HG03159 (cell line): ENCODE data around the gene PLET1.

Experiments used
- ATAC-seq: cut with Tn5 transposase; IDR thresholded peaks from one replicate; pipeline ENCODE4 v1.9.1; 2021; ENCODE audit warnings: mild to moderate bottlenecking, moderate library complexity; ENCODE audit not compliant: unreplicated experiment

The PLET1 gene, protein sequence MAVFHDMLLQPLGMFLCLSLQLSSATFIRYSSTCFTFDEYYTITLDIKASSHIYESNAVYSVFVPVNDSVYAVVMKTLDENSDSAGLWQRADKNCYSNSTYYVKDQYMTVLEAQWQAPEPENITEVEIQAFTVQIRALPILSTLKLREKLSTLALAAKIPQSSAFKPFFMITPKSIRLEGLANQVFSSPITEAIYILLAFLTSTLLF

DNA sequence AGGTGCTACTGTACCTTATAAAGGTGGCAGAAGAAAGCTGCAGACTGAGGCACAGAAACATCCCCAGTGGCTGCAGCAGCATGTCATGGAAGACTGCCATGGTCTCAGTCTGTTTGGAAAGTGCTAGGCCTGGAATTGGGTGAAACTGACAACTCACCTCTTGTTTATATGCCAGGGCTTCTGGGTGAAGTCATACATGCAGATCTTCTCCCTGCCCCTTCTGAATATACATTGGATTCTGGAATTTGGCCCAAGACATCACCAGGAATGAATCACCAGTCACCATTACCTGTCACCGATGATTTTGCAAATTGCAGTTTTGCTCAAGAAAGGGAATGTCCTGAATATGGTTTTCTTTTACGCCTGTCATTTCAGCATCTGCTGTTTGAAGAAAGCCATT, at the start of gene PLET1:
Gene PLET1, minus strand, starts transcription at position 371 of the 400 bp plus-strand sequence. Its CDS starts 271 bp downstream, at position 100.
- no peak for ATAC-seq

DNA sequence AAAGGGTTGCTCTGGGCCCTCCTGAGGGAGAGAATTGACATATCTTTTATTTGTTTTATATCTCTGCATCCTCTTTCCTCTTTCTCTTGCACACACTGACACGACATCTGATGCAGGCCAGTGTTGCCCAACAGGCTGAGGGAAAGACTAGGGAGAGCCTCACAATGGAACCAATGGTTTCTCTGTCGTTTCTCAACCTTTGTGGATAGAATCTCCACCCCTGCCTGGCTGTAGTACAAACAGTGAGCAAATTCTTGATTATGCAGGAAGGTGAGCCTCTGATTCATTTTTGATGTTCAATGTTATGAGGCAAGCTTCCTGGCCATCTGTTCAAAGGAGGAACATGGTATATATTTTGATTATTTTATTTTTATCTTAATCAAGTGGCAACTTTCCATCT, 49.8 kb upstream of the PLET1 start:
- no peak for ATAC-seq

DNA sequence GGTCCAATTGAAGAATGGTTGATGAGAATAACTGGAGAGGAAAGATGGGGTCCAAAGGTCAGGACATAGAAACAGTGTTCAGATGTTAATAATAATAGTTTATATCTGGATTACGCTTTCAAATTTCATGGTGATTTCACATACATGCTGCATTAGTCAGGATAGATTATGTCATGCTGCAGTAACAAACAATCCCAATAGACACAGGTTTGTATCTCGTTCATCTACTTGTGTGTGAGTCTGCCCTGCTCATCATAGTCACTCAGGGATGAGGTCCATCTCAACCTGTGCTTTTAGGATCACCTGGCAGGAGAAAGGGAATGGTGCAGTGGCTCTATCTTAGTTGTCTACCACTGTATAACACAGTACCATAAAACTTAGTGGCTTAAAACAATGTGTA, 48.0 kb upstream of the PLET1 start:
- ATAC-seq, result no peak

DNA sequence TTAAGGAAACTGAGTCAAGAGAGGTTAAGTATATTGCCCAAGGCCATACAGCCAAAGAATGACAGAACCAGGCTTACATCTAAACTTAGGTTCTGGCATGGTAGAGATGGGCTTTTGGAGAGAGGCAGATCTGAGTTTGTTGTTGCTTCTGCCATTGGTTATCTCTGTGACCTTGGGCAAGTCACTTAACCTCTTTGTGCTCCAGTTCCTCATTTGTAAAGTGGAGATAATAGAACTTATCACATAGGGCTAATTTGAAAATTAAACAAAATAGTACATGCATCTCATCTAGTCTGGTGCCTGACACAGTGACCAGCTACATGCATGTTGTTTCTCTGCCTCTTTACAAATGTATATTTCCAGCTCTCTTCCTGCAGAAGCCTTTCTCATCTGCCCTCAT, 47.0 kb upstream of the PLET1 start:
- ATAC-seq, result no peak

DNA sequence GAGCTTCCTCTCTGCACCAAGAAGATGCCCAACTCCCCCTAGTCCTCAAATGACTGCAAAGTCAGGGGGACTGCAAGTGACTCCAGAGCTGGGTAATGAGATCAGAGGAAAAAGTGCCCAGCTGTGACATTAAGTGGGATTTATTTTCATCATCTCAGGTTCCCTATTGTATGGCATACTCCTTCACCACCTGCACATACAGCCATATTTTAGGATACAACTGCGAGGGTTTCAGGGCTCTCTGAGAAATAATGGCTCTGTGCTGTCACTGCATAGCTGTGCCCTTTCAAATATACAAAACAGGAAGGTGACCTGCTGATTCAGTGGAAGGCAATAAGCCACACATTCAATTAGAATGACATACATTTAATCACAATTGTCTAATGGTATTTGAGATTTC, 45.6 kb upstream of the PLET1 start:
- no peak for ATAC-seq

DNA sequence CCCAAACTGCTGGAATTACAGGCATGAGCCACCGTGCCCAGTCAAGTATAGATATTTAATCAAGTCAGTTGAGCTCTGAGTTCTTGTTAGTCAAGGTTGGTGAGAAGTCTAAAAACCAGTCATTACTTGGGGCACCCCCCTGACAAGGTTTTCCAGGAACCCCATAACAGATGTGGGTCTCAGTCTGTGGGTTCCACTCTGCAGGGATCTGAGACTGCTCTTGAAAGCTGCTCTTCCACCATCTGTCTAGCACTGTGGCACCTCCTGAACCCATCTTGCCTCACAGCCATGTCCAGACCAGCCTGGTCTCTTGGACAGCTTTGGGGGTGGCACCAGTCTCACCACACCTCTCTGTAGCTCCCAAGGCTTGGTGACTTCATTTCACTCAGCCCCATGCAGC, 44.3 kb upstream of the PLET1 start:
- no peak for ATAC-seq

DNA sequence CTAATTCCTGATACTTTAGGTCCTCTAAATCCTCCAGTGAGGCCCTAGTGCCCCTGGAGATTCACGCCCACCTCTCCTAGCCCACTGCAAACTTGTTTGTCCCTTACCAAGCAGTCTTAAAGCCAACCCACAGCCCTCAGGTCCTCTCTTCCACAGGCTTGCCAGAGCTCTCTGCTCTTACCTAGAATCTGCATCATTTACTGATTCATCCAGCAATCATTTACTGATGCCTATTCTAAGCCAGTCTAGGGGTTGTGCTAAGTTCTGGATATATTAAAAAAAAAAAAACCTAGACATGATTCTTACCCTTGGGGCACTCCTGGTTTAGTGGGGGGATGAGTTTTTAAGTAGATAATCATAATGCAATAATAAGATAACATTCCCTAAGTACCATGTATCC, 43.0 kb upstream of the PLET1 start:
- ATAC-seq, result no peak

DNA sequence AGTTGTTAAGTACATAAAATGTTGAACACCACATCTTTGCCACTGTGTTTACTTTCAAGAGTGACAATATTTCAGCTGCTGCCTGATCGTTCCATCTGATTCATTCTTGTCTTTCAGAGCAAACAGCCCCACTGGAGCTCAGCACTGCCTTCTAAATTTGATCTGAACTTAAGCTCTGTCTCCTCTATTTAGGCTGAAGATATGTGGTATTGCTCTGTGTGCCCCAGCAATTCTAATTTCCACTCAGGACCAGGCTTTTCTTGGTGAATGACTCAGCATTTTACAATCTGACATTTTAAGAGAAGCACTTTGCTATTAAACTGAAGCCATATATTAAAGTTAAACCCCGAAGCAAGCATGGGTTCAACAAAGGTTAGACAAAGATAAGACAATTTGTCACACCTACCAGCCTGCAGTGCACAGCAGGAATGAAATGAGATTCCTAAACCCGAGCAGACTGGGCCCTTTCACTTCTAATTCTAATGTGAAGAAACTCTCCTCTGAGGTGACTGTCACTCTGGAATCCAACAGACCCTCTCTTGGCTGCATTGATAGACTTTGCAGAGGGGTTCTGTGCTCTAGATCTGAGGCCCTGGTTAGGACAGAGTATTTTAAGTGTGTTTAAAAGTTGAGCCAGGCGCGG, 41.7 kb upstream of the PLET1 start:
- ATAC-seq, result no peak

DNA sequence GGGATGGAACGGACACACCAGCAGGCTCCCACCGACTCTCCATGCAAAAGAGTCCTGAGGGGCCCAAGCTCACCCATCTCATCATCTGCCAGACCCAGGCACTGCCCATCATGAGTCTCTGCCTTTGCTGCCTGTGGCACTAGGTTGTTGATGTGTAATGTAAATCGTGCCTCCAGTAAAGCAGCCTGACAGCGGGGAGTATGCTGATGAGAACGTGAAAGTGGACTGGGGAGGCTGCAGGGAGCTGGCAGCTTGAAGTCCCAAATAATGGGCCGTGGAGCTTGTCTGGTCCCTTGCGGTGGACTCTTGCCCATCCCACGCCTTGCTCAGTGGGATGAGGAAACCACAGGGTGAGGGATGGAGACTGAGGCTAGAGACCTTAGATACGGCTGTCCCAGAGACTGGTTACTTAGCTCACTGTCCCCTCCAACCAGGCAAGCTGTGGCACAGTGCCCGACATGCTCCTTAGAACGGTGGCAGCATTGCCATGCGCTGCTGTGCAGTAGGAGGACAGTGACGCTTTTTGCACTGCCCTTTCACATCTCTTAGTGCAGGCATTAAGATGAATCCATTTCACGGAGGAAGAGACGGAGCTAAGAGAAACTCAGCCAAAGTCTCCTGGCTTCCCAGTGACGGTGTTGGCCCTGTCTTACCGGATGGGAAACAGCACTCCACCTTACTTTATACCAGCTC, 39.6 kb upstream of the PLET1 start:
- ATAC-seq, result no peak

DNA sequence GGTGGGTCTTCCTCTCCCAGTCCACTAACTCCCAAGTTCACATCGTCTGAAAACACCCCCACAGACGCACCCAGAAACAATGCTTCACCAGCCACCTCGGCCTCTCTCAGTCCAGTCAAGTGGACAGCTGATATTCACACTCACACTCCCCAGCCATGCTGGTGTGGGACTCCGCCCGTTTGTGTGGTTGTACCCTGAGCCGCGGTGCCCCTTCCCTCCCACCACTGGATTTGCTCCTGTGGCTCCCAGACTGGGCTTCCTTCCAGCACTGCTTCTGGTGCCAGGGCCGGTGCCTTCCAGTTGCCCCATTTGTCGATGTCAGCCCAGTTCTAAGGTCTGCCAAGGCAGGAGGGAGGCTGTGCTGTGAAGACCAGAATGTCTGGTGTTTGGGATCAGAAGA, 37.9 kb upstream of the PLET1 start:
- ATAC-seq, result no peak

DNA sequence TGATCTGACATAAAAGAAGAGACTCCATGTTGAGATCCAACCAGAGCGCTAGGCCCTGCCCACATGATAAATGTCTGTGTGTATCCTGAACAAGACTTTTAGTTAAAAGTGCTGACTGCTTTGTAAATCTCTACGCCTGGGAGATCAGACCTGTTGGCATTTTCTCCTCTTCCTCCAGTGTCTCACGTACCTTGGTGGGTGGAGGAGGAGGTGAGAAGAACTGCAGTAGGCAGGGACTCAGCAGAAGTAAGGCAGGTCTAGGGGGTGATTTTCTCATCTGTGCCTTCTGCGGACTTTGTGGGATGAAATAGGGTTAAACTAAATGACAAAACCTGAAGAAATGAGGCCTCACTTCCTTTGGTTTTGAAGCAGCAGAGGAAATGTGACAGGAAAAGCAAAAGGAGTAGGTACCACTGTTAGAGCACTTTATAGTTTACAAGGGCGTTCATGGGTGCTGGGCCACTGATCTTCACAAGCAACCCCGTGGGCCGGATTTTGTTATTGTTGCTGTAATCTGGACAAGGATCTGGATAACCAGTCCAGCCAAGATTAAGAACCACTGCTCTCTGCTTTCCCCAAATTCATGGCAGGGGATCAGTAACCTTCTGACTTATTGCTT, 36.7 kb upstream of the PLET1 start:
- ATAC-seq, result no peak

DNA sequence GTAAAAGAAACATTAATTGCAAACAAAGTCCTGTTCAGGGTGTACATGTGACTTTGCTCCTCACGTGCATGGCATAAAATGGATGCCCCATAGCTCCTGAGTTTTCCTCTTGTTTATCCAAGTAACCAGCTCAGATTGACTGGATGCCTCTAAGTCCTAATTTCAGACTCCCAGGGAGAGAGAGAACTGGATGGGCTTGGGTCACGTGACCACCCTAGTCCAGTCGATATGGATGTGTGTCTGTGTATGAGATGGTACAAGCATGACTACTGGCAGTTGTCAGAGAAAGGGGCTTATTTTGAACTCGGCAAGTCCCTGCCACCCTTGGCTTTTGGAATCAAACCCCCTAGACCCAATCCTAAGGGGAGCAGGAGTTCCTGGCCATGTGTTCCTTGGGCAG, 35.4 kb upstream of the PLET1 start:
- ATAC-seq, result no peak

DNA sequence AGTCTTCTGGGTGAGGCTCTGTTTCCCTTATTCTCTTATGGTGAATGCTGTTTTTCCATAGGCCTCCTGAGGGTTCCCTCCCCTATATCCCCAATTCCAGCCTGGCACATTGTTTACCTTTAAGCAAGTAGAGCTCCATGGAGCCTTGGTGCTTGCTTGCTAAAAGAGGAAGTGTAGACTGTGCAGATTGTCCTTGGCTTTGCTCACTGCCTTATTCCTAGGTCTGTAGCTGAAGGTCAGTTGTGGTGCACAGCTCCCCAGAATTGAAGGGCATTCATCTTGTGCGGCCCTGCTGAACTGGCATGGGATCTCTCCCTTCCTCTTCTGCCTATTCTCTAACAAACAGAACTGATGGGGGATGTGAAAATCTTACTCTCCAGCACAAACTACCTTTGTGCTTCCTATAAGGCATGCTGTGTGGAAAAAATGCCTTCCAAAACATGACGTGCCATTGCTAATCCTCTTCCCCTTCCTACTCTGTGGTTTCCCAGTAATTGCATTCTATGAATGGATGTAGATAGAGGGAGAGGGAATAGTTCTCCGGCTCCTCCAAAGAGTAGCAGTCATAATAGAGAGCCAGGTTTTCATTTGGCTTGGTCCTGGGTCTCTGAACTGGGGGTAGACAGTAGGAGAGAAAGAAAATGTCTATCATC, 34.2 kb upstream of the PLET1 start:
- ATAC-seq, result no peak

DNA sequence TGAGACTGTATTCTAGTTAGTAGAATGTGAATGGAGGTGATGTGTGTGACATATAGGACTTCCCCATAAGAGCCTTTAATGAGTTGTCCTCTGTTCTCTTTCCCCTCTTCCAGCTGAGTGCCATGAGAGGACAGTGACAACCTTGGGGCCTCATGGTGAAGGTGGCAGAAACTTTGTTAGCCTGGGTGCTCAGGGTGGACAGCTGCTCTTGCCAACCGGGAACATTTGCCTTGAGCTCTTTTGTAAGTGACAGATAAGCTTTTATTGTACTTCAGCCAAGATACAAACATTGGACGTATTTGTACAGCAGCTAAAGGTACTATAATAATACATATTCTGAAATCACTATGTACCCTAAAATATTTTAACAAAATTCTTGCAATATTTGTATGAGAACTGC, 33.0 kb upstream of the PLET1 start:
- no peak for ATAC-seq

DNA sequence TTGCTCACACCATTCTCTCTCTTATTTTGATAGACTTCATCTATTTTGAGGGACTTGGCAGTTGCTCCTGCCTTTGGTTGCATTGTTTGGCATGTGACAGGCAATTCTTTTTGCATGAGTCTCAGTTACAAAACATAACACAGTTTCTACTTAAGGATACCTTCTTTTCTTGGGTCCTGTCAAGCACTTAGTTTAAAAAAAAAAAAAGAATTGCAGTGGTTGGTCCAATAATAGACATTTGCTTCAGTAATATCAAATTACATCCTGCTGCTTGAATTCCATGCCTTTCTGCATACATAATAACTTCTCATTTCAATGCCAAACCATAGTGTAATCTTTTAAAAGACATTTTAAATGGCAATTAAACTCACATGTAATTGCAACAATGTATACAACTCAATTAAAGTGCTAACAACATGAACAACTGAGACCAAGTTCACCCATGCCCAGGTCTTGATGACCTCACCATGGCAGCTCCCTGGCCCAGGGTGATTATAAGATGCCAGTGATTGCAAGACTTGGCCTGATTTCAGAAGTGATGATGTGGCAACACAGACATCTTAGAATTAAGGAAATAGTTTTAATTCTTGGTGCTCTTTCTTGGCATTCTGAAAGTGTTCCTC, 32.2 kb upstream of the PLET1 start:
- ATAC-seq, result no peak

DNA sequence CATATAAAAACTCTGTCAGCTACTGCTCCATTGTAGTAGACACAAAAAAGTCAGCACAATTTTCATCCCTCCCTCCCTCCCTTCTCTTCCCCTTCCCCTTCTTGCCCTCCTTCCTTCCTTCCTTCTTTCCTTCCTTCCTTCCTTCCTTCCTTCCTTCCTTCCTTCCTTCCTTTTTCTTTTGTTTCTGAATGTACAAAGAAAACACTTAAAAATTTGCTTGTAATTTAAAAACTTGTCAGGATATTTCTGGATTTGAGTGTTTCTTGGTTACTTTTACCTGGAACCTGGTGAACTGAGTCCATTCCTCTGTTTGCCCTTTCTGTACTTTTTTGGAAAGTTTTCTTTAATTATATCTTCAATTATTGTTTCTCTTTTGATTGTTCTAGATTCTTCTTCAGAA, 31.5 kb upstream of the PLET1 start:
- no peak for ATAC-seq

DNA sequence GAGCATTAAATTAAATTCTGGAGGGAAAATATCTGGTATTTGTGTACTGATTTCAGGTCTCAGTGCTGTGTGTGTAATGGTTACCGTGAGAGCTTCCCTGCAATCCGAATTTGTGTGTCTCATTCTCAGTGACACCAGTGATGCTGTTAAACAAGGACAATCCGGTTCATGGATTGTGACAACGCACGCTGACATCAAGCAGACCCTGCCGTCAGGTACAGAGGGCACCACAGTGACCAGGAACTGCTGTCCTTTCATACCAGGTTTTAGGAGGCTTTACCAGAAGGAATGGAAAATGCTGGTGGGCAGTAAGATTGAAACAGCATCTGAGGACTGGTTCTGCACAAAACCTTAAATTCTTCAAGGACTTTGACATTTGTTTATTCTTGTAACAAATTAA, 30.5 kb upstream of the PLET1 start:
- ATAC-seq, result no peak

DNA sequence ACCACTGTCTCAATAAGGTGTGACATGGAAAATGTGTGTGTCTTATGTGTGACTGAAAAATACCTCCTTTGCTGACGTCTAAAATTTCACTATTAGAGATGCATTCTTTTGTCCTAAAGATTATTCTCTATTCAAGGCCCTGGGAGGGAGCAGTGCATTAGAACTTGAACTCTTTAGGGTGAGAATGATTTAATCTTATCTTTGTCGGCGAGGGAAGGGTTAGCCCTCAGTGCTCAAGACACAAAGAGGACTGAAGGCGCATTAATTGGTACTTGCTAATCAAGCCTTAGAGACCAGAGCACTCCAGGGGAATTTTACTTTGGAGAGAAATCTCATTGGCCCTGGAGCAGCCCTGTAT, 29.8 kb upstream of the PLET1 start:
- ATAC-seq, result no peak

DNA sequence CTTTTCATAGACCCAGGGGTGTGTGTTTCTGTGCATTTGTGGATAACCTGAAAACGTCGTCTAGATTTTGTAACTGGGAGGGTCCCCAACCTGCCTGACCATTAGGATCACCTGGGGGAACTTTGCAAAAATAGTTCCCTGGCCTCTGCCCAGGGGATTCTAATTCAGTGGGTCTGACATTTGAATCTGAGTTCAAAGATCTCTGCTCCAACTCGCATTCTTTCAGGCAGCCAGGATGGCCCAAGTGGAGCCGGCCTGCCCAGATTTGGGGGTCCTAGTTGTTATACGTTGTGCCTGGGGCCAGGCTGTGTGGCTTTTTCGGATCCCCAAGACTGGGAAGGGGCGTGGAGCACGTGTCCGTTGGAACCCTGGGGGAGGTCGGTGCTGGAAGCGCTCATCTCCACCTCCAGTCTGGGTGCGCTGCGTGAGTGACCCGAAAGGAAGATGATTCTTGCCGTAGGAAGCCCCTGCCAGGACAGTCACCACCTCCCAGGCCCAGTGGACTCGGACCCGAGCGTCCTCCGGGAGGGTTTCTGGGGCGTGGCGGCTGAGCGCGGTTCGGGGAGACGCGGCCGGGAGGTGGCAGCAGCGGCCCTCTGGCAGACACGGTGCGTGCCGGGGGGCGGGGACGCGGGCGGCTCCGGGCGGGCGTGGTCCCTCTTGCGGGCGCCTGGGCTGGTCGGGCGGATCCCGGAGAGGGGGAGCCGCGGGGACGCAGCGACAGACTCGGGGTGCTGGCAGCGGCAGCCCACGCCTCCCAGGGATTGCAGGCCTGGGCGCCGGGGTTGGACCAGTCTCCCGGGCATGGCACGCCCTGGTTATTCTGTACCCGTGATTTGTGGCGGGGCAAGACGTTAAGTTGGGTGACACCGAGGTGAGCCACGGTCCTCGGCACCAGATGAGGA, 29.2 kb upstream of the PLET1 start:
- peak; percentile 94 for ATAC-seq

DNA sequence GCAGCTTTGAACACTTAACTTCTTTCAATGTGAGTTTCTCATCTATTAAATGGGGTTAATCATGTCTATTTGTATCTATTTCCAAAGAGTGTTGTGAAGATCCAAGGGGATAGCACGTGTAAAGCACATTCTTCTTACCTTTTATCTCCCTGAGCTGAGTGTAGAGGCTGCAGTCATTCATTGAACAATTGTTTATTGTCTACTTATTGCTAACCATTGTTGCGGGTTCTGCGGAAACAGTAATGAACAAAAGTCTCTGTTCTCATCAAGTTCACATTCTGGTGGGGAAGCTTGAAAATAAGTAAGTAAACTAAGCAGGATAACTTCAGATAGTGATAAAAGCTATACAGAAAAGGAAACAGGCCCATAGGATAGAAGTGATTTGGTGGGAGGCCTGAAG, 27.4 kb upstream of the PLET1 start:
- ATAC-seq, result no peak
